Measurements from ENCODE around the gene CD164L2.

- TF ChIP-seq POLR2AphosphoS5 (IDR thresholded peaks at IDR 0.05; ENCODE audit: low read depth) (no peak), EZH2 (IDR thresholded peaks at IDR 0.05; ENCODE audit: low read depth, unreplicated experiment) (no peak)
Observed at GRCh38 chr1:27333717-27334279, 49.3 kb downstream of the CD164L2 start.

All from GM23338 (cell line).